ENCODE data around the gene ARAP2.
"Not testable (repeated sequence)": the region's sequence is repeated elsewhere in the genome, so short reads cannot be mapped to it uniquely, and the experiment has no call there.

Gene ARAP2

DNA sequence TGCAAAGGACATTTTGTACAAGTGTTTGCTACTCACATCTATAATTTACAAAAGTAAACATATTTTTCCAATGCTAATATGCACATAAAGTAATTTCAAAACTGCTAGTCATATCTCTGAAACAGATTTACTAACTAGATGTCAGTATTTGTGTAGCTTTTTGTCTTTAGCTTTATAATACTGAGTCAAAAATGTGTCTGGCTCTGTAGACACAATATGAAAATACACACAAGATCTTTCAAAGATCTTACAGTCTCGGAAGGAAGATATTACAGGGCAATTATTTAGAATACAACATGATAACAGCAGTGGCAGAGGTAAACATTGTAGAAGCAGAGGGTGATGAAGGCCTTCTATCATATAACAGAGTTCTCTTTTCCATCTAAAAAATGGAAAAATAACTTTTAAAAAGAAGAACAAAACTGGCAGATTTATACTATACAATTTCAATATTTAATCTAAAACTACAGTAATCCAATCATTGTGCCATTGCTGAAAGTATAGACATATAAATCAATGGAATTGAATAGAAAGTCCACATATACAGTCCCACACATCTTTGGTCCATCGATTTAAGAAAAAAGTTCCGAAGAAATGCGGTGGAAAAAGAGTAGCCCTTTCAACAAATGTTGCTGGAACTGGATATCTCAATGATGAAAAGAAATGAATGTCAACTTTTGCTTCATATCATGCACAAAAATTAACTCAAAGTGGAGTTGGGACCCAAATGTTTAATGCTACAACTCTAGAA lies 29.4 kb downstream of the ARAP2 start:
- DNase-seq (ENCODE audit: low read depth): no peak

DNA sequence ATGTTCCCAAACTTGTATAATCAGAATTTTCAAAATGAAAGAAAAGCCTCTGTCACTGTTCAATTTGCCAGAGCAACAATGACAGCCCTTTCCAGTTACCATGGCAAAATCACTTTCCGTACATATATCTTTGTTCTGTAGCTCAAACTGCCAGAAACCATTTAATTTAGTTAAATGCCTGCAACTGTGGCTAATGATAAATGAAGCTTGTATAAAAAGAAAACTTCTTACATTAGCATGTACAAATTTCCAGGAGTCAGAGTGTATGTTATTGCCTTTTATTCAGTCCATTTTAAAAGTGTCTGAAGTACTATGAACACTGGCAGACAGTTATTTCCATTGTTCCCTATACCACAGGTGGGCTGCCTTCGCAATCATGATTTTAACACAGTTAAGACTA lies 30.3 kb downstream of the ARAP2 start:
- DNase-seq (ENCODE audit: low read depth): no peak

DNA sequence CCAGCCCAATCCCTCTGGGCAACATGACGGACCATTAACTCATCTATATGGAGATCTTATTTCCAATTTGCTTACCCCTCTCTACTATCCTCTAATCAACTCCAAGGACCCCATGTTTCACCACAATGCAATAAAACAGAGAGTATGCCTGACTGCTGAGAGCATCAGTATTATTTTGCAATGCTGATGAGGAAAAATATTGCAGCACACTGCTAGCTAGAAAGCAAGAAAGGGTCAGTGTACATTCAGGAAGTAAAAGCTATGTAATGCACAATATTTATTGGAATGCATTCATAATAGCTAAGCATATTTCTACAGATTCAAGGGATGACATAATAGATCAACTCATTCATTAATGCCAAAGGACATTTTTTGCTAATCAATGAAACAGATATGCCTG lies 33.2 kb downstream of the ARAP2 start:
- DNase-seq (ENCODE audit: low read depth): no peak

GRCh38 chr4:36209941-36210649 lies 34.2 kb downstream of the ARAP2 start:
- DNase-seq (ENCODE audit: low read depth): no peak

GRCh38 chr4:36208893-36209473 lies 35.3 kb downstream of the ARAP2 start:
- DNase-seq (ENCODE audit: low read depth): no peak

DNA sequence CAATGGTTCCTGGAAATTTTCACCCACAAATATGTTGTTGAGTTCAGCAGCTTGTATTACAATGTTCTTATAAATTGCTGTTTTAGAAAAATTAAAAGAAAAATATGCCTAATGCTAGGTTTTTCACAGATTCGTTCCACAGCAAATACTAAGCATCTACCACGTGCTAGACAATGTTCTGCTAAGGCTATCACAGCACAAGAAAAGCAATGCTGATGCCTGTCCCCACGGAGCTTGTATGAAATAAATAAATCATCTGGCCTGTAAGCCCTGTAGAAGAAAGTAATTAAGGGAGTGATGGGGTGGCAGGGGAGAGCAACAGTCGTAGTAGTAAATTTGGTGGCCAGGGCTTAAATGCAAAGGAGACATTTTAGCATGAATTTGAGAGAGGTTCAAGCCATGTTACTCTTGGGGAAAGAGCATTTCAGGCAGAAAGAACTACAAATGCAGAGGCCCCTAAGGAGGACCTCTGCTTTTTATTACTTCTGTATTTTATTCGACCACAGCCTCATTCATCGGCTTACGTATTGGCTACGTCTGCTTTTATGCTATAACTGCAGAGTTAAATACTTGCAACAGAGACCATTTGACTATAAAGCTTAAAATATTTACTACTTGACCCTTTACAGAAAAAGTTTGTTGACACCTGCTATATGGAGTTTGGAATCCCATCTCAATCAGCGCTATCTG lies 36.3 kb downstream of the ARAP2 start:
- no peak for DNase-seq (ENCODE audit: low read depth)

GRCh38 chr4:36207367-36207766 lies 36.9 kb downstream of the ARAP2 start:
- DNase-seq (ENCODE audit: low read depth): no peak

GRCh38 chr4:36206603-36207311 lies 37.6 kb downstream of the ARAP2 start:
- DNase-seq (ENCODE audit: low read depth): no peak

GRCh38 chr4:36206012-36206411 lies 38.3 kb downstream of the ARAP2 start:
- DNase-seq (ENCODE audit: low read depth): no peak

DNA sequence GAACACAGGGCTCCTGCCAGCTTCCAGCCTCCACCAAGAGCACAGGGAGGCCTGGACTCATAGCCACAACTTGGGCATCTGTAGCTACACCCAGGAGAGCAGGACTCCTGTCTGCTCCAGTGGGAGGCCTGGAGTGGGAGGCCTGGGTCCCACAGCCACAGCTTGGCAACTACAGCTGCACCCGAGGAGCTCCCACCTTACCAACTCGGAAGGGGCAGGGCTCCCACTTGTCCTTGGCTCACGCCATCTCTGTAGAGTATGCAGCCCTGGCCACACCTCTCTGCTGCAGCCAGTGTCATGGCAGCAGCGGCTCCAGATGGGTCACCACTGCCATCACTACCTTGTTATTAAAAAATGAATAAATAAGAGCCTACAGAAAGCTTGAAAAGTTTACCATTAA lies 45.5 kb downstream of the ARAP2 start:
- no peak for DNase-seq (ENCODE audit: low read depth)

GRCh38 chr4:36198068-36198808 lies 46.1 kb downstream of the ARAP2 start:
- no peak for DNase-seq (ENCODE audit: low read depth)

- DNase-seq (ENCODE audit: low read depth): no peak
These were observed 46.8 kb downstream of the ARAP2 start for GRCh38 chr4:36197501-36197900.

- no peak for DNase-seq (ENCODE audit: low read depth)
These were observed 48.0 kb downstream of the ARAP2 start for GRCh38 chr4:36196145-36196913.

DNA sequence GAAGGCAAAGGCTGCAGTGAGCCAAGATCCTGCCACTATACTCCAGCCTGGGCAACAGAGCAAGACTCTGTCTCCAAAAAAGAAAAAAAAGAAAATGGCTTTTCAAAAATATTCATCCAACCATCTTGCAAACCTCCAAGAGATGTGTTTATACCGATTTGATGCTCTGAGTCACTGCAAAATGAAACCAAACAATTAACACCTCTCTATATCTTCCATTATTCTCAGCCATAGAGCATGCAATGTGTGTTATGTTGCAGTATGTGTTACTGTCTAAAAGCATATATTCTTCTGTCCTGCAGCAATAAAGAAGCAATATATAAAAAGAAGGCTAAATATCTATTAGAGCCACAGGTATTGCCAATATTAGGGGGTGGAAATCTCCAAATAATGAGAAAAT lies 51.4 kb downstream of the ARAP2 start:
- DNase-seq (ENCODE audit: low read depth): no peak

DNA sequence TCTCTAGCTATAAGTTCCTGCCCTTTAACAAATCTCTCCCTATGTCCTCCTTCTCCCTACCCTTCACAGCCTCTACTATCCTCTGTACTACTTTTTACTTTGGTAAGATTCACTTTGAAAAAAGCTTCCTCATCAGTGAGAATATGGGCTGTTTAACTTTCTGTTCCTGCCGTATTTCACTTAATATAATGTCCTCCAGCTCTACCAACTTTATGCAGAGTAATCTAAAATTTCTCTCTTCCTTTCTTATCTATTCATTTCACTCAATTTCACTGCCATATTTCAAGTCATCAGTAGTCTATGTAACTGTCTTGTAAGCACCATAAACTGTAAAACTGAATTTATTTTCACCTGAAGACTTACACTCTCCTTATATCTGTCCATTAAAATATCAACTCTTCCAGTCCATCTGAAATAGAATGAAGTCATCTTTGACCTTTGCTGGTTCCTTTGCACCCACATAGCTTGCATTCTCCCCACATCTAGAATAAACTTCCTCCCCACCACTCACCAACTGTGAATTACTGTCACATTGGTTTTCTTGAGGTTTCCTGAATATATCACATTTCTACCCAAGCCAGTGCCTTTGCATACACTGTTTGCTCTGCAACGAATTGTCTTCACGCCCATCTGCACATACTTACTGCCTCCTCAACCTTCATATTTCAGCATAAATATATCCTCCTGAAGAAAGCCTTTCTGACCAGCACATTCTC lies 54.6 kb downstream of the ARAP2 start:
- no peak for DNase-seq (ENCODE audit: low read depth)

DNA sequence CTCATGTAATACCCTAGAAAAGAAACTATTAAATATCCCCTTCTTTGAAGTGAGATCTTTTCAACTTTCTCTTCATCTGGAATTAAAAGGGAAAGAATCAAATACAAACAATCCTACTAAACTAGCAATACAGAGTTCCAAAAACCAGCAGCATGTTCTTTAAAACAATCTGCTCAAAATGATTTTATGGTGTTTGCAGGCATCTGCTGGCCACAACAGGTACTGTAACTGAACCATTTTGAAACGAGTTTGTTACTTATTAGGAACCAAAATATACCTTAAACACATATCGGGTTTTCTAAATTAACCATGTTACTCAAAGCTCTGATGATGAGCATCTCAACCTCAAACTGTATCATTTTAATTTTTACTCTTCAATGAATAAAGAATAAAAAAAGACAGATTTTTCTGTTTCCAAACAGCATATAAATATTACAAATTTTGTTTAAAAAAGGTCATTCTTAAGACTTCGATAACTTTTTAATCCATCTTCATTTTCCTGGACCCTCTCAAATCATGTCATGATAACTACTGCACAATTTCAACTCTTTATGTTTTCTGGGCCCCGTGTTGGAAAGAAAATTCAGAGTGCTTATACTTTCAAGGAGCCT lies 56.5 kb downstream of the ARAP2 start:
- DNase-seq (ENCODE audit: low read depth): no peak

DNA sequence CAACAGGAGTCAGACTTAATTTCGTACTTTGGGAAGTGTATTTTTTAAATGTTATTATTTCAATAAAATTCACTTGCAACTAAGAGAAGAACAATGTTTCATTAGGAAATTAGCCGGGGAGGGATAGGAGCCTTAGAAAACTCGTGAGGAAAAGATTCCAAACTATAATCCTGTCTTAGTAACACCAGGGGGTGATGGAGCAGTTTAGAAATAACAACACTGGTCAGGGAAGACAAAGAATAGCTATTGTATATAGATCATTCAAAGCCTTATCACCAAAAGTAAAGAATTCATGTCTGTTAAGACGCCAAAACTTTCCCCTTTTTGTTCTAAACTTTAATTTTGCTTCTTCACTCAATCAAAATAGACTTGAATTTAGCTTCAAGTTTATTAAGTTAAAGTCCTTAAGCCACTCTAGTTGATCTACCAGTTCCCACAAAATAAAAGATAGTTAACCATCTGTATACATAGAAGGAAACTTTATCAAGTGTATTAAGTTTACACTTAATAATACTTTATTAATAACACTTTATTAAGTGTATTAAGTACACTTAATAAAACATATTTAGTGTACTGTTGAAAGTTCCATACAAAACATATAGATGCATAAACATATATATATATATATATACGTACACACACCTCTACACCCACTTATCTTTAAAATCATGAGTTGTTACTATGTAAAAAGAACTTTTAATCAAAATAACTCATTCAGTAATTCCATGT lies 60.5 kb downstream of the ARAP2 start:
- no peak for DNase-seq (ENCODE audit: low read depth)

DNA sequence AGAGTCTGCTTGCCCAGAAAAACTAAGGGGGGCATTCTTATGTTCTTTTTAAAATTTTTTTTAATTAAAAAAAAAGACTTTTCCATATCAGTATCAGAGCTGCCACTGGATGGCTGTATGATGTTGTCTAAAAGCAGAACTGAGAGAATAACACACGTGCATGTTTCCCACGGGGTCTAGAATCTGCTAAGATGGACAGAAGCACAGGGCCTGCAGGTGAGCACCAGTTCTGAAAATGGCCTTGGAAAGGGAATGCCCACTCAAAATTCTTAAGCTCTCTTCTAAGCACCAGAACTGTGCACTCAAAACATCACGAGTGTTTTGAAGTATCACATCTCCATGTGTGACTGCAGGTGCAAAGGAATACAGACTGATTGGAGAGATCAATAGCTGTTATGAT lies 61.1 kb downstream of the ARAP2 start:
- no peak for DNase-seq (ENCODE audit: low read depth)

- DNase-seq (ENCODE audit: low read depth): not testable (repeated sequence)
These were observed 62.0 kb downstream of the ARAP2 start for GRCh38 chr4:36182315-36182714.

All from GM04503 (cell line).